ENCODE data around the gene AGO3. TPM values are rescaled to one million over a fixed set of nuclear protein-coding genes. Genes with fewer than 3 reads are reported as not detected.
"Not testable (repeated sequence)": the region's sequence is repeated elsewhere in the genome, so short reads cannot be mapped to it uniquely, and the experiment has no call there.

Gene AGO3
- total RNA-seq, 1 experiment from 2014 or later = 19.3 TPM

DNA sequence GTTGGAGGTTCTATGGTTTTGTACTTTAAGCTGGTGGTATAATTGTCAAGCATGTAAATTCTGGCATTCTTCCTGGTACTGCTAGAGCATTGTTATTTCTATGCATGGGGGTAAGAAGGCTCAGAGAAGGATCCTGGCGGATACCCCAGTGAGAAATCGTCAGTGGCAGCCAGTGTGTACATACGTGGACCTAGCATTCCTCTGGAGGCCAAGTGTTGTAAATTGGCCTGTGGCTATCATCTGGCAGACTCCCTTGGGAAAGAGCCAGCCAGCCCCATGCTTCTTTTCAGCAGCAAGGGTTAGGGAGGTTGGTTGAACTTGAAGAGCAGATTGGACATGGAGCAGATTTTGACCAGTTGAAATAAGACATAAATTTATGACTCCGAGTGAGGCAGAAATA is 5.2 kb upstream of the AGO3 start:
- DNase-seq (ENCODE audit: low read depth) = peak; percentile 56

DNA sequence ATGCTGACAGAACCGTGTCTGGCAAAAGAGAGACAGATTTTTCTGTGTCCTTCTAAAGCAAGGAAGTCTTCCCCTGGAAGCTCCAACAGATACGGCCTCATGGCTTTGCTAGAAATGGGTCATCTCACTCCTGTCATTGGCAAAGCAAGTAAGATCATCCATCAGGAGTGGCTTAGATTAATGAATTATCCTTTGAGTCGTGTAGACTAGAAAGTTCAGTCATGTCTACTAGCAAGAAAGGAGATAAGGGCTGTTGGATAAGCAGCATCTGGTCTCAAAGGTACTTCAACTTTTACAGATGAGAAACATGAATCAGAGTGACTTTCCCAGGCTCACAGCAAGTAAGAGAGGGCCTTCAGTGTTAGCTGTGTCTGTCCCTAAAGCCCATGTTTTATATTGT is 3.4 kb upstream of the AGO3 start:
- no peak for DNase-seq (ENCODE audit: low read depth)

DNA sequence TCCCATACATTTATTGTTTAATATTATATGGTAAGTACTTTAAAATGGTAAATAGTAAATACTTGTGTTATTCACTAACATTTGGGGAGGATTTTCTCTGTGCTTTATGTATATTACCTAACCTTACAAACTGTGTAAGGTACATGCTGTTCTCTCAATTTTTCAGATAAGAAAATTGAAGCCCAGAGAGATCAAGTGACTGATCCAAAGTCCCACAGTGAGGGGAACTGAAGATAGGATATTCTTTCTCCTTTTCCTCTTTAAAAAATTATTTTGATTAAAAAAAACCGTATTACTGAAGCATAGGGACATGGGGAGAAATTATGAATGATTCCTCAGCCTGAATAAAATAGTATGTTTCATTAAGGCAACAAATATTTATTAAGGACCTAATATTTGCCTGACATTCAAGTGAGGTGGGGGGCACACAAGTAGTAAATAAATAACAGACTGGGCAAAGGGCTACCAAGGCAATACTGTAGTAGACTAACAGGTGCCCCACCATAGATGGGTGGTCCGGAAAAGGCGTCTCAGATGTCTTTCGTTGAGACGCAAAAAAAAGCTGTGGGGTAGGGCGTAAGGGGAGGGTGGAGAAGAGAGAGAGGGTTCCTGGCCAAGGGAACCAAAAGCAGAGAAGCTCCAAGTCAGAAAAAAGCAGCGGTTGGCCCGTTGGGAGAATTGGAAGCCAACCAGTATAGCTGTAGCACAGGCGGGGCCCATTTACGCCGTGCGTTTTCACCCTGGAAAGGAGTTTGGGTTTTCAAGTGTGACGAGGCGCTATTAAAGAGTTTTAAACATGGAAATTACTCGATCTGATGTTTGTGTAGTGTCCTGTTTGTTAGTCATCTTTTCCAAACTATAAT is 944 bp upstream of the AGO3 start:
- DNase-seq (ENCODE audit: low read depth) = peak; percentile 57

DNA sequence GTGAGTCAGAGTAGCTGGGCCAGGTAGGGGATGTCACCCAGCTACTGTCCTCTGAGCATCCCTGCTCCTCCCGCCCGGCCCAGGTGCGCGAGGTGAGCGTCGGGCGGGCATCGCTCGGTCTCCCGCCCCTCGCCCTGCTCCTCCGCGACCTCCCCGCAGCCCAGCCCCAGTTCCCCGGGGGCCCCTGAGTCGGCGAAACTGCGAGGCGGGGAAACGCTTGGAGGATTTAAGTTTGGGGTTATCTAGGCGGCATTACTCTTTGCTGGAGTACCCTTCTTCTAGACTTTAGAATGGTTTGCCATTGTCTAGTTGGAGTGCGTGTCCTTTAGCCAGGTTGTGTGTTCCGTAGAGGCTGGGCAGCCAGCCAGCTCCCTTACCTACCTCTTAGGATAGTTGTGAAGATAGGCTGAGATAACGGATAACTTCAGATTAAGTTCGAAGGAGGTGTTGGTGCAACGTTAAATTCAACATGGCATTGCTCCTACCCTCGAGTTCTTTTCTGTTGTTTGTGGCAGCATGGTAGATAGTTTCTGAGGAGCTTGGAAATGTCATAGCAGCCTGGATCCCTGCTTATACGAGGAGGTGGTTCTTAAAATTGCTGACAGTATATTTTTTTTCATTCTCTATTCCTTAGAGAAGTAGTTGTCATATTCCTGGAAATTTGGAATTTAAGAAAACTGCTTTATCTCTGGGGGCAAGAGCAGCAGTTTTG is 697 bp downstream of the AGO3 start:
- DNase-seq (ENCODE audit: low read depth) = peak; percentile 31

DNA sequence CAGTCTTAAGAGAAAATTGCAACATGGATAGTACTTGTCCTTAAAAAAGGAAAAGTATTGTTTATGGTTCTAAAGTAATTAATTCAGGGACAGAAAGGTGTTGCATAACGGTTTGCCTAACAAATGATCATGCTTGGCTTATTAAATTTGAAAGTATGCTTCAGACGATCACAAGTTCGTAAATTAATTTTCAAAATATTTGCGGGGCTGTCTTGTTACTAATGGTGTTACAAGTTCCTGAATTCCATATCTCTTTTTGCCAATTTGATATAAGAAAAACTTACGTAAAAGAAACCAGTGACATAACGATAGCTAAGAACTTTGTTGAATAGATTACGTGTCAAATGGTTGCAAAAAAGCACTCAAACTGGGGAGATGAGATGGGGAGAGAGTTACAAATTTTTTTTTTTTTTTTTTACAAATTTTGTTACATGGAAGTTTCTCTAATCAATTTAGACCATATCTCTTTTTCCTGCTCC is 1.3 kb downstream of the AGO3 start:
- DNase-seq (ENCODE audit: low read depth) = no peak

DNA sequence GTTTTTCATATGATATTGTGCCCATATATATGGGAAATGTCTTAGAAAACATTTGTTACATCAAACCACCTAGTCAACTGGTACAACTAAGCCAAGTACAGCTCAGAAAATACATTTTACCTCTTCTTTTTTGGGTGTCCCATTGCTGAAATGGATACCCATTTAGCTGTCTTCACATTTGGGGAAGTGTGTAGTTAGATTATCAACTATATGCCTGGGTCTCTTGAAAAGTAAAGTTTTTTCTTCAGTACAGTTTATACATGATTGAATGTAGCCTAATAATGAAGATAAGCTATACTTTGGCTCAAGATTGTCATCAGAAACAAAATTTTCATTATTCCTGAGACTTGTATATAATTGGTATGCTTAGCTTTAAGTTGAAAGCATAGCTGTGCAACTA is 2.0 kb downstream of the AGO3 start:
- DNase-seq (ENCODE audit: low read depth) = no peak

DNA sequence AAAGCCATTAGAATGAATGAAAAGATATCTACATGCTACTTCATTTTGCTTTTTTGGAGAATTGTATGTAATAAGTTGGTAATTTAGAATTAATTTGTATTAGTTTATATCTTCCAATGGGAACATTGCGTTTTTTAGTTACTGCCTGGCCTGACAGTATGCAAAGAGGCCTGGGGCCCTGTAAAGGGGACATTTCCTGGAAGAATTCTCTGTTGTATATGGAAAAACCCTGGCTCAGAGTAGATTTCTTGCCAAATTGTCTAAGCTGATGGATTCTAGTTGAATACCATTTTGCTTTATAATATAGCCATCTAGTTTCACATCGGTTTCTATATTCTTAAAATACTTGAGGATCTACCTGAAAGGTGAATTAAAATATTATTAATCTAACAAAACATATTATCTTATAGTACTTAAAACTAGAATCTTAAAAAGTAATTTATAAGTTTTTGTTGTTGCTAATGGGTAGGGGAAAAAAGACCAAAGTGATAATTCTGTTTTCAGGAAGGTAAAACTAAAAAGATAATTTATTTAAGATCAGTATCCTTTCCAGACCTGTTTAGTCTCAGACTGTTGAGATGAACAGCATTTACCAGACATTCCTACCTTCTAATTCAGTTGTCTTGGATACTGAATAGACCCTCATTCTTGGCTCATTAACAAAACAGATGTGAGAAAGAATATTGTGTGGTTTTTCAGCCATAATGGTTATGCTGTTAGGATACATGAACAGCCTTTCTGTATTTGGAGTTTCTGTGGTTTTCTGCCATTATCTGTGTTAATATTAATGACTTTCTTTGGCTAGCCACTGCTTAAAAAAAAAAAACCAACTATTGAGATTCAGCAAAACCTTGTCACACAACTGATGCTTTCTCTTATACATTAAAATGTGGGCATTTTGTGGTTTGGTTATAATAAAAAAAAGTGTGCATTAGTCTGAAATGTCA is 4.8 kb downstream of the AGO3 start:
- DNase-seq (ENCODE audit: low read depth) = no peak

DNA sequence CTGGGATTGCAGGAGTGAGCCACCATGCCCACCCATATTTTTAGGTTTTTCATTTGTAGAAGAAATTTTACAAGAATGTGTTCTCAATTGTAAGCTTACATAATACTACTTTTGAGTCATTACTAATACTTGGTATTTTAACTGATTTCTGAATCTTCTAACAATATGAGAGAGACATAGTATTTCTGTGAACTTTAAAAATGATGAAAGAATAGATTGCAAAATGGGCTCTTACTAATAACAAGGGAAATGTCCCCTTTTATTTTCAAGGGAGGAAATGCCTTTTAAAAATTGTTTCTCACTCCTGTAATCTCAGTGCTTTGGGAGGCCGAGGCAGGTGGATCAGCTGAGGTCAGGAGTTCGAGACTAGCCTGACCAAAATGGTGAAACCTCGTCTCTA is 5.9 kb downstream of the AGO3 start:
- DNase-seq (ENCODE audit: low read depth) = no peak

DNA sequence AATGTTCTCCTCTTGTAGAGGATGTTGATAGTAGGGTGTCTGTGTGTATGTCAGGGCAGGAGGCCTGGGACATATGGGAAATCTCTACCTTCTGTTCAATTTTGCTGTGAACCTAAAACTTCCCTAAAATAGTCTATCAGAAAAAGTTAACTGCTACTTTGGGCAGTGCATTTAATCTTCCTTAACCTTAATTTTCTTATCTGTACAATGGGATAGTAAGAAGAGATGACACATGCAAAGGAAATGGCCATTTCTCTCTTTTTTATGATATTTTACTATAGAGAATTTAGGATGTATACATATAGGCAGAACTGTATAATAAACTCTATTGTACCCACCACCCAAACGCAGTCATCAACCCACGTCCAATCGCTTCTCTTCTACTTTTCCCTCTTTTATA is 8.6 kb downstream of the AGO3 start:
- DNase-seq (ENCODE audit: low read depth) = no peak

DNA sequence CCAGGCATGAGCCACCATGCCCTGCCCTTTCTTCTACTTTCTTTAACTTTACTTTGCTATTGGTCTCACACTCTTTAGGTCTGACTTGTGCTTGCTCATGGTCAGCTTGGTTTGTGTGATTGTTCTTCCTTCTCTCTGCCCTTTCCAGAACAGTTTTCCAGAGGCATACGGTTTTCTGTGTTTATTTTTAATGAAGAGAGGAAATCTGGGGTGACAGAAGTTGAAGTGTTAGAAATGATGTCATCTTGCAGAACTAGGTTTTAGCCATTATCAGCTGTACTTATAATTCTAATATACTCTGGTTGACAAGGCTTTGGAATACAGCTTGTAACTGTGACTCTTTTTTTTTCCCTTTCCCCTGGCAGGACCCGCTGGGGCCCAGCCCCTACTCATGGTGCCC is 14.4 kb downstream of the AGO3 start:
- no peak for DNase-seq (ENCODE audit: low read depth)

DNA sequence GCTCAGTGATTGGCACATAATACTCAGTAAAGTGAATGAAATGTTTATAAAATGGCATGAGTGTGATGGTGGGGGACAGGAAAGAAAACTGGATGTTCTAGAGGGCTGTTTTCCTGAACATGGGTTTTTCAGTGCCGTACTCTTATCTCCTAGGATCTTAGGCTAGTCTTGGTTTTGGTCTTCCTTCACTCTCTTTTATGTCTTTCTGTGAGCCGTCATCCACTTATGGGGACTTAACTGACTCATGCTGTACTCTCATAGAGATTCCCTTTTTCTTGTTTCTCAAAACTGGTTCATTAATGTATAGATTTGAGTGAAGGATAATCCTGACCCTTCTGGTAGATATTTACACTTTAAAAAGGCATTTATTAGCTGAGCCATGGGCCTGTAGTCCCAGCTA is 16.6 kb downstream of the AGO3 start:
- DNase-seq (ENCODE audit: low read depth) = no peak

DNA sequence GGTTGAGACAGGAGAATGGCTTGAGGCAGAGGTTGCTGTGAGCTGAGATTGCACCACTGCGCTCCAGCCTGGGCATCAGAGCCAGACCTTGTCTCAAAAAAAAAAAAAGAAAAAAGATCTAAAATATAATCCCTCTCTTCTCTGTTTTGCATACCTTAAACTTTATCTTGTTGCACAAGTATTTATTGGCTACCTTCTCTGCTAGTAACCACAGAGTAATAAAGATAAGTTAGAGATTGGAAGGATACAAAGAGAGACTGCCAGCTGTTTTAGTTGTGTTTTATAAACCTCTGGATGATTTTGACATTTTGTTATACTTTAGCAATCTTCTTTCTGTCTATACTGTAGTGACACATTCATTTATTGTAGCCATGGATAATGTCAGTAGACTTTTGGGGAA is 27.7 kb downstream of the AGO3 start:
- DNase-seq (ENCODE audit: low read depth) = no peak

DNA sequence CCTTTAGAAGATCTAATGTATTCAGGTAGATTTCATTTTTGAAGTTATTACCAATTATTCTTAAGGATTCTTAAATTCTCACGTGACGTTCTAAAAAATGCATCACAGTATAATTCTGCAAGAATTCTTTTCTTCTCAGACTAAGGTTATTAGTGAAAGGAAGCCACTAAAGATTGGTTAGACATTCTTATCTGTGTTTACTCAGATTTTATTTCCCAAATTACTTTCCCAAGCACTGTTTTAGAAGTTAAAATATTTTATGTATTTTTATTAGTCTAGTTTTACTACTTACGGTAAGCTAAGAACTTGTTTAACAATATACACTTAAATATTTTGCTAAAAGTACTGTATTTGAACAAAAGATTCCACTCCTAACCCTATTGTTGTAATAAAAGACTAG is 28.4 kb downstream of the AGO3 start:
- no peak for DNase-seq (ENCODE audit: low read depth)

DNA sequence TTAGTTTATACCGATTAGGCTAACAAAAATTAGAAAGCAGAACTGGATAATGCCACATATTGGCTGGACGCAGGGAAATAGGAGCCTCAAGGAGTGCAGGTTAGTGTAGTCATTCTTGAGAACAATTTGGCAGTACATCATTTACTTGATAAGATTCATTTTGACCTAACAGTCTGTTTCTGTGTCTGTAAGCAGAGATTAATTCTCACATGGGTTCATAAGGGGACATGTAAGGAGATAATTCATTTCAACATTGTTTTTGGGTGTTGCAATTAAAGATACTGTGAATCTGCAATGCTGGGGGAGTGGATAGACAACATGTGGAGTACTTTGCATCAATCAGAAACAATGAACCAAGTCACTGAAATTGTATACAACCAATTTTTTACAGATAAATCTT is 32.0 kb downstream of the AGO3 start:
- DNase-seq (ENCODE audit: low read depth) = no peak

DNA sequence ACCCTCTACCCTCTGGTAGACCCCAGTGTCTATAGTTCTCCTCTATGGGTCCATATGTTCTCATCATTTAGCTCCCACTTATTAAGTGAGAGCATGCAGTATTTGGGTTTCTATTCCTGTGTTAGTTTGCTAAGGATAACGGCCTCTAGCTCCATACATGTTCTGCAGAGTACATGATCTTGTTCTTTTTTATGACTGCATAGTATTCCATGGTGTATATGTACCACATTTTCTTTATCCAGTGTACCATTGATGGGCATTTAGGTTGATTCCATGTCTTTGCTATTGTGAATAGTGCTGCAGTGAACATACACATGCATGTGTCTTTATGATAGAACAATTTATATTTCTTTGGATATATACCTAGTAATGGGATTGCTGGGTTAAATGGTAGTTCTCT is 33.4 kb downstream of the AGO3 start:
- DNase-seq (ENCODE audit: low read depth) = not testable (repeated sequence)

DNA sequence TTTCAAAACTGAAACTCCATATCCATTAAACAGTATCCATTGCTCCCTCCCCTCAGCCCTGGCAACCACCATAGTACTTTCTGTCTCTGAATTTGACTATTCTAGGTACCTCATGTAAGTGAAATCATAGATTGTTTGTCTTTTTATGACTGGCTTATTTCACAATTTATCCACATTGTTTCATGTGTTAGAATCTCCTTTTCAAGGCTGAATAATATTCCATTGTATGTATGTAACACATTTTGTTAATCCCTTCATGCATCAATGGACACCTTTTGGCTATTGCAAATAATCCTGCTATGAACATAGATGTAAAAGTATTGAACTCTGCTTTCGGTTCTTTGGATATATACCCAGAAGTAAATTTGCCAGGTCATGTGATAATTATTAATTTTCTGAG is 37.5 kb downstream of the AGO3 start:
- DNase-seq (ENCODE audit: low read depth) = no peak

DNA sequence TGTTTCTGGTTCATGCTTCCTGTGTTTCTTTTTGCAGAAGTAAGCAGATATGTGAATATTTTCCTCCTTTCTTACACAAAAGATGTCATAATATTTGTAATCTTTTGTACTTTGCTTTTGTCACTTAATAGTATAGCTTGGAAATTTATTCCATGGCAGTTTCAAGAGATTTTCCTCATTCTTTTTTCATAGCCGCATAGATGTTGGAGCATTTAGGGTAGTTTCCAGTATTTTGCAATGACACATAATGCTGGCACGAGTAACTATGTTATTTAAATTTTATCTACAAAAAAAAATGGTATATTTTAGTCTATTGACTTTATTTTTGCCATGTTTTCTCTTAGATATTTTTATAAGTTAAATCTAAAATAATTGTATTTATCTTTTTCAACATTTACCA is 40.7 kb downstream of the AGO3 start:
- no peak for DNase-seq (ENCODE audit: low read depth)

DNA sequence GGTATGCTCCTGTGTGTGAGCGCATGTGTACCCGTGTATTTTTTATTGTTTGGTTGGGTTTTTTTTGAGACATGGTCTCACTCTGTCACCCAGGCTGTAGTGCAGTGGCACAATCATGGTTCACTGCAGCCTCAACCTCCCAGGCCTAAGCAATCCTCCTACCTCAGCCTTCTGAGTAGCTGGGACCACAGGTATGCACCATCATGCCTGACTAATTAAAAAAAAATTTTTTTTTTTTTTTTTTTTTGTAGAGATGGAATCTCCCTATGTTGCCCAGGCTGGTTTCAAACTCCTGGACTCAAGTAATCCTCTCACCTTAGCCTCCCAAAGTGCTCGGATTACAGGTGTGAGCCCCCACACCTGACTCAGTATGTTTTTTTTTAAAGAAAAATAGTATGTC is 41.7 kb downstream of the AGO3 start:
- peak; percentile 32 for DNase-seq (ENCODE audit: low read depth)

DNA sequence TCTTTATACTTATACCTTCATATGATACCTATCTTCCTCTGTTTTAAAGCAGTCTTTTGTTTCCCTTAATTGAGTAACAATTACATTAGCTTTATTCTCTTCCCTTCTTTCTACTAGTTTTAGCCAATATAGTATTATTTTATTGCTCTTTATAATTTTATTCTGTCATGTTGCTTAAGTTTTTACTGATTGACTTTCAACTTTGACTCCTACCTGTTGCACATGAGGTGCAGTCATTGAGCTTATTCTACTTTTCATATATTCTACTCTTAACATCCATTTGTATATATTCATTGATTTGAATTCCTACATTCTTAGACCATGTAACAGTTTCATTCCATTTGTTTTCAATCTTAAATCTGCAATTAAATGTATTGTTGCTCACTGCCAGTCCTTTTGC is 49.2 kb downstream of the AGO3 start:
- no peak for DNase-seq (ENCODE audit: low read depth)

DNA sequence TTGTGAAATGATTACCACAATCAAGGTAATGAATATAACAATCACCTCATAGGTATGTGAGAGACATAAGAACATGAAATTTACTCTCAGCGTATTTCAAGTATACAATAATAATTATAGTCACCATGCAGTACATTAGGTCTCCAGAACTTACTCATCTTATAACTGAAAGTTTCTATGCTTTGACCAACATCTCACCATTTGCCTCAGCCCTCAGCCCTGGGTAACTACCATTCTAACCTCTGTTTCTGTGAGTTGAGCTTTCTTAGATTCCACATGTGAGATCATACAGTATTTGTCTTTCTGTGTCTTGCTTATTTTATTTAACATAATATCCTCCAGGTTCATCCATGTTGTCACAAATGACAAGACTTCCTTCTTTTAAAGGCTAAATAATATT is 57.3 kb downstream of the AGO3 start:
- DNase-seq (ENCODE audit: low read depth) = no peak

DNA sequence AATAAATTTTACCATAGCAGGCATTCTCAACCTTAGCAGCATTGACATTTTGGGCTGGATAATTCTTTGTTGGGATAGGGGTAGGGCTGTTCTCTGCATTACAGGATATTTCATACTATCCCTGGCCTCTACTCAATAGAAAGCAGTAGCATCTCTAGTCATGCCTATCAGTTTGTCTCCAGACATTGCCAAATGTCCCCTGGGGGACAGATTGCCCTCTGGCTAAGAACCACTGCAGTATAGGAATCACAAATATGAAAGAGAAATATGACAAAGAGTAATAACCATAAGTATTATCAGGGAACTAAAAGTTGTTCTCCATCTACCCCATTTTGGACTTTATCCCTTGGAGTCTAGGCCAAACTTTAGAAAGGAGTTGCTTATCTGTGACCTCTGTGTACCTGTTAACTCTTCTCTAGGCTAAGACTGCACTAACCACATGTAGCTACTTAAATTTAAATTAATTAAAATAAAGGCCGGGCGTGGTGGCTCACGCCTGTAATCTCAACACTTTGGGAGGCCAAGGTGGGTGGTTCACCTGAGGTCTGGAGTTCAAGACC is 76.1 kb downstream of the AGO3 start:
- no peak for DNase-seq (ENCODE audit: low read depth)

DNA sequence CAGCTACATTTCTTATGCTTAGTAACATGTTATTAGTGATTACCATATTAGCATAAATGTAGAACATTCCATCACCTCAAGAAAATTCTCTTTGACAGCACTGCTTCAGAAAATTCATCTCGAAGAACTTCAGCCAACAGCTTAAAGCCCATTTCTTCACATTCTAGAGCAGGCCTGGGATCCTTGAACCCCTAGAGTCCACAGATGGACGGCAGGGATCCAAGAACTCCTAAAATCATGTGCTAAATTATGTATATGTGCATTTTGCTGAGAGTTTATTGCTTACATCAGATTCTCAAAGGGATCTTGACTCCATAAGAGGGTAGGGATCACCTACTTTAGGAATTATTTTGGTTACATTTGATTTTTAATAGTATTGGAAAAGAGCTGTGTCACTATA is 76.8 kb downstream of the AGO3 start:
- DNase-seq (ENCODE audit: low read depth) = no peak
